Left renal pelvis (tissue), 4 donors: ENCODE measurements around the gene QPRT. TPM values are rescaled to one million over a fixed set of nuclear protein-coding genes. Genes with fewer than 3 reads are reported as not detected.
"Not testable (repeated sequence)": the region's sequence is repeated elsewhere in the genome, so short reads cannot be mapped to it uniquely, and the experiment has no call there.

Source experiments
- DNase-seq, 4 donors: peaks; one replicate each; pipeline ENCODE4 v3.0.0-alpha.2; 2013; ENCODE audit warnings: low read depth in 4 of 4, low spot score in 3 of 4
- polyA plus RNA-seq, 4 donors: library from polyadenylated mRNA; unstranded; fragments of 120-200 nt; gene quantifications; one replicate each; pipeline ENCODE4 v1.2.1, GENCODE V29; 2013; ENCODE audit not compliant: insufficient read length in 4 of 4

QPRT gene
- polyA plus RNA-seq, 4 donors, result 89.1 to 190 (median 133) TPM

DNA sequence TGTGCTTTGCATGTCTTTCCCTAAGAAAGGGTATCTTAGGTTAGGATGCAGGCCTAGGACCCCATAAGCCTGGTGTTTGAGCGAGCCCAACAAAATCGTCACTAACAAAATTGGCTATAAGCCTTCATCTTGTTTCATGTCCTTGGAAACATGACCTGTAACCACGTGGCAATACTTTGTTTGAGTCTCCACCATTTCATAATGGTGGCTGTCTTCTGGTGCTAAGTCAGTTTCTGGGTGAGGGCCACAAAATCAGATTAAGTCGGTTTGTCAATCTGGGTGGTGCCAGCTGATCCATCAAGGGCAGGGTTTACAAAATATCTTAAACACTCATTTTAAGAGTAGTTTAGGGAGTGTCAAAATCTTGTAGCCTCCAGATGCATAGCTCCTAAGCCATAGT, 33.8 kb downstream of the QPRT start:
- DNase-seq, result no peak

DNA sequence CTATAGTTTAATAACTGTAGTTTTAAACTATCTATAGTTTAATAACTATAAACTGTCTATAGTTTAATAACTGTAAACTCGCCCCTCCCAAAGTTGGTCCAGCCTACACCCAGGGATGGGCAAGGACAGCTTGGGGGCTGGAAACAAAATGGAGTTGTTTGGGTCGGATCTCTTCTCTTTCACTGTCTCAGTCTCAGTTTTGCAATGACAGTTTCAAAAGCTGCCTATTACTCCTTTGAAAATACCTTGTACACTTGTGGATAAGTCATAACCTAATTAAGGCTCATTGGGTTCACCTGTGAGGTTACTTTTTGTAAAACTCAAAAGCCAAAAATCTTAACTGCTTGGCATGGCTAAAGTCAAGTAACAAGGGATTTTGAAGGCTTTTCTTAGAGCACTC, 35.4 kb downstream of the QPRT start:
- DNase-seq, result no peak

DNA sequence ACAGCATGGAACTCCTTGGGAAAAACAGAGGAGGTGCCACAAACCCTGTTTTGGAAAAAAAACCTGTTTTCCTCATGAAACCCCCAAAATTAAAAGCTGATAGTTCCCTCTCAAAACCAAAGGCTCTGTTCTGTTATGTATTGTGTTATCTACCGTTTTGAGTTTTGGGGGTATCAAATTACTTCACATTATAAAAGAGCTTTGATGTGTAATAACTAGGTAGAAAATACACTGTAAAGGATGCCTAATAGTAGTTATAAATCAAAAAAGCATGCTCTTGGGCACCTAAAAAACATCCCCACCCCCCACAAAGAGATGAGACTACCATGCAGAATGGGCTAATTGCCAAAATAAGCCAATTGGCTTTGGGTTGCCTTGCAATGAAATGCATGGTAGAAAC, 36.0 kb downstream of the QPRT start:
- no peak for DNase-seq

DNA sequence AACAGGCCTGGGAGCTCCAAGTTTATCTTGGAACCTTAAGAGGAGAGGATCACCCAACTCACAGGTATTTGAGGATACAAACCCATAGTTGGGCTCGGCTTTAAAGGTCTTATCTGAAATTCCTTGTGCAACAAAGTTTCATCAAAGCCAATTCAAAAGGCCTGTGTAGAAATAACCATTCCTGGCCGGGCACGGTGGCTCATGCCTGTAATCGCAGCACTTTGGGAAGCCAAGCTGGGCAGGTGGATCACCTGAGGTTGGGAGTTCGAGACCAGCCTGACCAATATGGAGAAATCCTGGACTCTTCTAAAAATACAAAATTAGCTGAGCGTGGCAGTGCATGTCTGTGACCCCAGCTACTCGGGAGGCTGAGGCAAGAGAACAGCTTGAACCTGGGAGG, 38.1 kb downstream of the QPRT start:
- no peak for DNase-seq

DNA sequence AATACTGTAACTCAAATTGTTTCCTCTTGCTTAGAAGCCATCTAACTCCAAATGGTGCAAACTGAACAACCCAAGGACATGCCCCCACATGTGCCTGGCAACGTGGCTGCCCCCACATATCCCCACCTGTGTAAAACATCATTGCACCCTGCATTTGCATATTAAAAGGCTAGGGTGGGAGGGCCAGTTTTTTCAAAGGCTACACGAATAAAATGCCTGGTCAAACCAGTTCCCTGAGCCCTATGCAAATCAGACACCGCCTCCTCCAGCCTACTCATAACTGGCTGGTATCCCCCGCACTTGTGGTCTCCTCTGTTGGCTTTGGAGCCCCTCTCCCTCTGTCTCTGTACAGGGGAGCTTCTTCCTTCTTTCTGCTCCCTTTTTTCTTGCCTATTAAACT, 40.1 kb downstream of the QPRT start:
- no peak for DNase-seq

DNA sequence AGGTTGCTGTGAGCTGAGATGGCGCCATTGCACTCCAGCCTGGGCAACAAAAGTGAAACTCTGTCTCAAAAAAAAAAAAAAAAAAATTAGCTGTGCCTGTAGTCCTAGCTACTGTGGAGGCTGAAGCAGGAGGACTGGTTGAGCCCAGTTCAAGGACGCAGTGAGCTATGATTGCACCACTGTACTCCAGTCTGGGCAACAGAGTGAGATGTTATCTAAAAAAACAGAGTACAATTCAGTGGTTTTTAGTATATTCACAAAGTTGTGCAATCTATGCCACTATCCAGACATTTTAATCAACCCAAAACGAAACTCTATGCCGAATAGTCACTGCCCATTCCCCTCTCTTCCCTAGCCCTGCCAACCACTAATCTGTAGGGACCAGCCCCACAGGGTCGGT, 41.7 kb downstream of the QPRT start:
- no peak for DNase-seq

DNA sequence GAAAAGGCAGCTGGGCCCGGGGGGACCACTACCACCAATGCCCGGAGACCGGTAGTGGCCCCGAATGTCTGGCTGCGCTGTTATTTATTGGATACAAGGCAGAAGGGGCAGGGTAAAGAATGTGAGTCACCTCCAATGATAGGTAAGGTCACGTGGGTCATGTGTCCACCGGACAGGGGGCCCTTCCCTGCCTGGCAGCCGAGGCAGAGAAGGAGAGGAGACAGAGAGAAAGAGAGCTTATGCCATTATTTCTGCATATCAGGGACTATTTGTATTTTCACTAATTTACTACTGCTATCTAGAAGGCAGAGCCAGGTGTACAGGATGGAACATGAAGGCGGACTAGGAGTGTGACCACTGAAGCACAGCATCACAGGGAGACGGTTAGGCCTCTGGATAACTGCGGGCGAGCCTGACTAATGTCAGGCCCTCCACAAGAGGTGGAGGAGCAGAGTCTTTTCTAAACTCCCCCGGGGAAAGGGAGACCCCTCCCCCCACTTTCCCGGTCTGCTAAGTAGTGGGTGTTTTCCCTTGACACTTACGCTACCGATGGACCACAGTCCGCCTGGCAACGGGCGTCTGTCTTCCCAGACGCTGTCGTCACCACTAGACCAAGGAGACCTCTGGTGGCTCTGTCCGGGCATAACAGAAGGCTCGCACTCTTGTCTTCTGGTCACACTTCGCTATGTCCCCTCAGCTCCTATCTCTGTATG, 42.3 kb downstream of the QPRT start:
- peak in 2 of 4 donors; percentile 42 to 51 for DNase-seq

DNA sequence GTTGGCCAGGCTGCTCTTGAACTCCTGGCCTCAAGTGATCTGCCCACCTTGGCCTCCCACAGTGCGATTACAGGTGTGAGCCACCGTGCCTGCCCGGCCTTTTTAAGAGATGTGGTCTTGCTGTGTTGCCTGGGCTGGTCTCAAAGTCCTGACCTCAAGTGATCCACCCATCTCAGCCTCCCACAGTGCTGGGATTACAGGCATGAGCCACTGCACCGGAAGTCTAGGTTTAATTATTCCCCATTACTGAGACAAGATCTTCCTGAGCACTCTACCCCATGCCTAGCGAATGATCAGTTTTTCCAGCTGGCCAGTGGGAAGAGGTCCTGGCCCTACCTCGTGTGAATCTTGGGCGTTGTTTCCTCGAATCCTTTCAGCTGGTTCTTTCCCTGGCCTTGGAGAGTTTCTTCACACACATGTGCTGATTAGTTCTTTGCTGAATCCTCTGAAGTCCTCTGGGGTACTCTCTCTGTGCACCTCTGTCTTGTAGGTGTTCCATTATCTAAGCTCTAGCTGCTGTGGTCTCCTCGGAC, 47.9 kb downstream of the QPRT start:
- no peak for DNase-seq

DNA sequence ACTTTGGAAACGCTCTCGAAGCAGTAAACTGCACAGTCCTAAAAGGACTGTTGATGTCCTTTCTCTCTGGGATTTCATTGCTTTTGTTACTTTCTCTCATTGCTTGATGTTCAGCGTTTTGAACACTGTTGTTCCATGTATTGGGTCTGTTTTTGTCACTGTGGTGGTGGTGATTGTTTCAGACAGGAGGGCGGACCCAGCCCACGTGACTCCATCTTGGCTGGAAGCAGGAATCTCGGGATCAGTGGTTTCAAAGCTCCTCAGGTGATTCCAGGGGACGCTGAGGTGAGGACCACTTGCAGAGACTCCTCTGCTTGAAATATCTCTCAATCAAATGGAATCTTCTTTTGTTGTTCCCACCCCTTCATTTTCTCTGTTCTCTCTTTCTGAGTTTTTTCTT, 48.5 kb downstream of the QPRT start:
- no peak for DNase-seq

DNA sequence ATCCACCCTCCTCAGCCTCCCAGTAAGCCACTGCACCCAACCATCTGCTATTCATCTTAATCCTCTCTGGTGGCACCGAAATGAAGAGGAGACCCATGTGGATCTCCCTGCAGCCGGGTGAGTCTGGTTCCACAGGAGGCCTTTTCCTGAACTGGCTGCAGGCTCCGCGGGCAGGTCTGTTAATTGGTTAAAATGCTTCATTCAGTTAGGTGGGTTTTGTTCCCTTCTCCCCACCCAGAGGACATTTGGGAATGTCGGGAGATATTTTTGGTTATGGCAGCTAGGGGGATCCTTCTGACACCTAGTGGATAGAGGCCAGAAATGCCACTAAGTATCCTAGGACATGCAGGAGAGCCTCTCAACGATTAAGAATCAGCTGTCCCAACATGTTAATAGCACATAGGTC, 50.1 kb downstream of the QPRT start:
- peak in 2 of 4 donors; percentile 3 to 27 for DNase-seq

DNA sequence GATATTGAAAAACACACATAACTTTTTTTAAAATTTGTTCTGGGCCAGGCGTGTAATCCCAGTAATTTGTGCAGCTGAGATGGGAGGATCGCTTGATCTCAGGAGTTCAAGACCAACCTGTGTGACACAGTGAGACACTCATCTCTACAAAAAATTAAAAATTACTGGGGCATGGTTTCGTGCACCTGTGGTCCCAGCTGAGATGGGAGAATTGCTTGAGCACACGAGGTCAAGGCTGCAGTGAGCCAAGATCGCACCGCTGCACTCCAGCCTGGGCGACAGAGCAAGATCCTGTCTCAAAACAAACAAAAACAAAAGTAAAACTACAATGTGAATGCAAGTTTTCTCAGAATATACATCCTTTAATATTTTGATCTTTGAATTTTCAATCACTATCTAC, 51.7 kb downstream of the QPRT start:
- DNase-seq, result no peak

DNA sequence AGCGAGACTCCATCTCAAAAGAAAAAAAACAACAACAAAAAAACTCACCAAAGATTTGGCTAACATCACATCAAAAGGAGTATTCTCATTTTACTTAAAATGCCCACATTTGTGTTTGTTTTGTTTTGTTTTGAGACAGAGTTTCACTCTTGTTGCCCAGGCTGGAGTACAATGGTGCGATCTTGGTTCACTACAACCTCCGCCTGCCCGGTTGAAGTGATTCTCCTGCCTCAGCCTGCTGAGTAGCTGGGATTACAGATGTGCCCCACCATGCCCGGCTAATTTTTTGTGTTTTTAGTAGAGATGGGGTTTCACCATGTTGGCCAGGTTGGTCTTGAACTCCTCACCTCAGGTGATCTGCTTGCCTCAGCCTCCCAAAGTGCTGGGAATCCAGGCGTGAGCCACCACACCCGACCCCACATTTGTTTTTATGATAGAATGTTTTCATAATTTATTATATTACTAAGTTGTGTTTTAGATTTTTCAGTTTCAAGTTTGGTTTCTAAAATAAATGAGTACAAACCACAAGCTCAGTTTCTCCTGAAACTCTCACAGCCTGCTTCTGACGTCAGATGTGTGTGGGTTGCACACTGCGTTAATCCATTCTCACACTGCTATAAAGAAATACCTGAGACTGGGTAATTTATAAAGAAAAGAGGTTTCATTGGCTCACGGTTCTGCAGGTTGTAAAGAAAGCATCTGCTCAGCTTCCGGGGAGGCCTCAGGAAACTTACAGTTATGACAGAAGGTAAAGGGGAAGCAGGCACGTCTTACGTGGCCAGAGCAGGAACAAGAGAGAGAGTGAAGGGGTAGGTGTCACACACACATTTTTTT, 53.0 kb downstream of the QPRT start:
- not testable (repeated sequence) for DNase-seq

DNA sequence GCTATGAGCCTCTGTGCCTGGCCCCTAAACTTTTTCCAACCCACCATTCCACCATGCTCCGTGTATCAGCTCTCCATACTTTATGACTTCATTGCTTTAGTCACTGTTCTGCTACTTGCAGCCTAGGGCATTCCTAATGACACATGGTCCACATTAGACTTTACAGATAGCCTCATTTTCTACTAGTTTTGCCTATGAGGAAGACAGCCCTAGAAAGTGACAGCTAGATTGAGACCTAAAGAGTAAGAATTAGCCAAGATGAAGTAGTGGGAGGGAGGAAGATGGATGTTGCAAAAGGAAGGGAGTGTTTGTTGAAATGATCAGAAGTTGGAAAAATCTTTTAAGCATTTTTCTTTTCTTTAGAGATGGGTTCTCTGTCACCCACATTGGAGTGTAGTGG, 55.8 kb downstream of the QPRT start:
- DNase-seq, result no peak

DNA sequence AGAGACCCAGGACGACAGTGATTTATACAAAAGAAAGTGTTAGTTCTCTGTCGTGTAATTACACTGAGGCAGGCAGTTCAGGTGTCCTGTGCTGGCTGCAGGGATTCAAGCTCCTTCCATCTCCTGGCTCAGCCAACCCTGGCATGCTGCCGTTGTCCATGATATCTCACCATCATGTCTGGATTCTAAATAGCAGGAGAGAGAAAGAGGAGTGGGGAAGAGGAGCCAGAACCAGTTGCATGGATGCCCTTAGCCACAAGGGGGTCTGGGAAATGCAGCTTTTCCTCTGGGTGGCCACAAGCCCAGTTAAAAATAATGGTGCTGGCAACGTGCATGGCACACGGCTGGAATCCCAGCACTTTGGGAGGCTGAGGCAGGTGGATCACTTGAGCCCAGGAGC, 57.1 kb downstream of the QPRT start:
- DNase-seq, result no peak

DNA sequence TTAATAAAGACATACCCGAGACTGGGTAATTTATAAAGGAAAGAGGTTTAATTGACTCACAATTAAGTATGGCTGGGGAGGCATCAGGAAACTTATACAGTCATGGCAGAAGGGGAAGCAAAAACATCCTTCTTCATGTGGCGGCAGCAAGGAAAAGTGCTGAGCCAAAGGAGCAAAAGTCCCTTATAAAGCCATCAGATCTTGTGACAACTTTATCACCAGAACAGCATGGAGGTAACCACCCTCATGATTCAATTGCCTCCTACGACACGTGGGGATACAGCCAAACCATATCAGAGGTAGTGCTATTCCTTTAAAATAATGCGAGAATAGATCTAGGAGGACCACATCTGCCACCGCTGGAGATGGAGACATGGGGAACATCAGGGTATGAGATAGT, 57.8 kb downstream of the QPRT start:
- no peak for DNase-seq

DNA sequence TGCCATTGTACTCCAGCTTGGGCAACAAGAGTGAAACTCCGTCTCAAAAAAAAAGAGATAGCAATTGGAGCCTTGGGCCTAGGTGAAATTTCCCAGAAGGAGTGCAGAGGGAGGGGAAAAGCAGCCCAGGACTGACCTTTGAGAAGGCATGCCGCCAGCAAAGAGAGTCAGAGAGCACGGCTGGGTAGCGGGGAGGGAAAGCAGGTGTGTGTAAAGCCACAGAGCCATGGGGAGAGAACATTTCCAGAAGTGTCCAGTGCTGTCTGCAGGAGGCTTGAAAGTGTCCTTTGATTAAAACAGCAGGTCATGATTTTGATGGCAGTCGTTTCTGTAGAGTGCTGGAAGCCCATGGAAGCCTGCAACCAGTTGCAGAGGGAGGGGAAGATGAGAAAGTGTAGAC, 58.7 kb downstream of the QPRT start:
- DNase-seq, result no peak

DNA sequence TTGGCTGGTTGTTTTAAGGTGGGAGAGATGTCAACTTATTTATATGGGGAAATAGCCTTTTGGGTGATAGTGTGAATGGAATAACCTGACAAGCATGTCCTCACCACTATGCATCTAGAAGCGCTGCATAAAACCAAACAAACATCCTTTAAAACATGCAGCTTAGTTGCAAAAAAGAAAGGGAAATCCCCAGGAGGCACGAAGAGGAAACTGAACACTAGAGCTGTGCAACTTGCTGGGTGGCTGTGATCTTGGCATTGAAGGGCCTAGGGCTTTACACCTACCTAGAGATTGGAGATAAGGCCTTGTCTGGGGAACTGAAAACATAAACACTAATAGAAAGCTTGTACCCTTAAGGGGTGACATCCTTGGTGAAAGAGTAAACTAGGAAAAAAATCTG, 59.5 kb downstream of the QPRT start:
- DNase-seq, result no peak

DNA sequence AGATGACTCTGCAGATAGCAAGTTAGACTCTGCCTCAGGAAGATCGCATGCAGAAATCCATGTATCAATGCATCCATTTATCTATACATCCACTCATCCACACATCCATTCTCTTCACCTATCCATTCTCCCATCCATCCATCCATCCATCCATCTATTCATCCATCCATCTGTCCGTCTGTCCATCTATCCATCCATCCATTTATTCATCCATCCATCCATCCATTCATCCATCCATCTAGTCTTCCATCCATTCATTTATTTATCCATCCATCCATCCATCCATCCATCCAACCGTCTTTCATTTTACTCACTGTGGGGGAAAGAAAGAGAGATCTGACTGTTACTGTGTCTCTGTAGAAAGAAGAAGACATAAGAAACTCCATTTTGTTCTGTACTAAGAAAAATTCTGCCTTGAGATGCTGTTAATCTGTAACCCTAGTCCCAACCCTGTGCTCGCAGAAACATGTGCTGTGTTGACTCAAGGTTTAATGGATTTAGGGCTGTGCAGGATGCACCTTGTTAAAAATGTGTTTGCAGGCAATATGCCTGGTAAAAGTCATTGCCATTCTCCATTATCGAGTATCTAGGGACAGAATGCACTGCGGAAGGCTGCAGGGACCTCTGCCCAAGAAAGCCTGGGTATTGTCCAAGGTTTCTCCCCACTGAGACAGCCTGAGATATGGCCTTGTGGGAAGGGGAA, 61.1 kb downstream of the QPRT start:
- not testable (repeated sequence) for DNase-seq

DNA sequence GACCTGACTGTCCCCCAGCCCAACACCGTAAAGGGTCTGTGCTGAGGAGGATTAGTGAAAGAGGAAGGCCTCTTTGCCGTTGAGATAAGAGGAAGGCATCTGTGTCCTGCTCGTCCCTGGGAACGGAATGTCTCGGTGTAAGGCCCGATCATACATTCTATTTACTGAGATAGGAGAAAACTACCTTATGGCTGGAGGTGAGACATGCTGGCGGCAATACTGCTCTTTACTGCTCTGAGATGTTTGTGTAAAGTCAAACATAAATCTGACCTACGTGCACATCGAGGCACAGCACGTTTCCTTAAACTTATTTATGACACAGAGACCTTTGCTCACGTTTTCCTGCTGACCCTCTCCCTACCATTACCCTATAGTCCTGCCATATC, 61.6 kb downstream of the QPRT start:
- DNase-seq, result not testable (repeated sequence)

DNA sequence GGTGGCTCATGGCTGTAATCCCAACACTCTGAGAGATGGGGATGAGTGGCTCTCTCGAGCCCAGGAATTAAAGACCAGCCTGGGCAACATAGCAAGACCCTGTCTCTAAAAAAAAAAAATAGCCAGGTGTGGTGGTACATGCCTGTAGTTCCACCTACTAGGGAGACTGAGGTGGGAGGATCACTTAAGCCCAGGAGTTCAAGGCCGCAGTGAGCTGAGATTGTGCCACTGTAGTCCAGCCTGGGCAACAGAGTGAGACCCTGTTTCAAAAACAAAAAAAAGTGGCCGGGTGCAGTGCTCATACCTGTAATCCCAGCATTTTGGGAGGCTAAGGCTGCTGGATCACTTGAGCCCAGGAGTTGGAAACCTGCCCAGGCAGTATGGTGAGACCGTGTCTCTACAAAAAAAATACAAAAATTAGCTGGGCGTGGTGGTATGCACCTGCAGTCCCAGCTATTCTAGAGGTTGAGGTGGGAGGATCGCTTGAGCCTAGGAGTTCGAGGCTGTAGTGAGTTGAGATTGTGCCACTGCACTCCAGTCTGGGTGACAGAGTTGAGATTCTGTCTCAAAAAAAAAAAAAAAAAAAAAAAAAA, 63.8 kb downstream of the QPRT start:
- no peak for DNase-seq

DNA sequence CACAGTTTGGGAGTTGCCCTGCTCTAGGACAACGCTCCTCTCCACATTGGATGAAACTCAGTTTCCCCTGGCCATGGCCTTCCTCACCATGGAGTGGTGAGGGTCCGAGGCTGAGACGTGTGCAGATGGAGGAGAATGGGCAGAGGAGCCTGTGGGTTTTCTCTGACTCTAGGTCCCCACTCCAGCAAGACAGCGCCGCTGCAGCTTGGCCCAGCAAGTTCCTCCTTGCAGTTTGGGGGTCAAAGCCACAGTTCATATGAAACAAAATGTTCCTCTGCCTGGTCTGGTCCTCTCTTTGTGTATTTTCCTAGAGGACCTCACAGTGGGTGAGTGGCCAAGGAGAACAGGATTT, 64.5 kb downstream of the QPRT start:
- no peak for DNase-seq
